GM23338 (cell line): ENCODE results near the gene PRPF31.

Source experiments
- CREB1 ChIP-seq: fragments of 250-450 bp; sonication (Bioruptor Pico); IDR thresholded peaks from 2 replicates; pipeline ENCODE4 v1.5.0; 2020; ENCODE audit warnings: low read depth, mild to moderate bottlenecking, moderate library complexity
- EZH2 ChIP-seq: fragments of 200-600 bp; sonication (generic); IDR thresholded peaks from one replicate; pipeline ENCODE4 v1.8.0; 2017; ENCODE audit warnings: antibody characterized with exemption, mild to moderate bottlenecking, low read depth; ENCODE audit not compliant: unreplicated experiment
- EZH2phosphoT487 ChIP-seq: fragments of 200-600 bp; sonication (generic); IDR thresholded peaks from one replicate; pipeline ENCODE4 v1.8.1; 2018; ENCODE audit warnings: antibody characterized with exemption; ENCODE audit not compliant: unreplicated experiment
- JUNB ChIP-seq: IDR thresholded peaks from one replicate; pipeline ENCODE4 v1.6.1; 2016; ENCODE audit warnings: antibody characterized with exemption; ENCODE audit not compliant: unreplicated experiment
- NANOG ChIP-seq: IDR thresholded peaks from 2 replicates; pipeline ENCODE4 v1.6.1; 2016; ENCODE audit warnings: antibody characterized with exemption, borderline replicate concordance
- POLR2AphosphoS5 ChIP-seq: IDR thresholded peaks from 2 replicates; pipeline ENCODE4 v1.6.1; 2016; ENCODE audit warnings: antibody characterized with exemption, low read depth
- STAT1 ChIP-seq: IDR thresholded peaks from one replicate; pipeline ENCODE4 v1.6.1; 2016; ENCODE audit warnings: antibody characterized with exemption; ENCODE audit not compliant: unreplicated experiment
- ZNF114 ChIP-seq: fragments of 250-450 bp; sonication (Bioruptor Pico); IDR thresholded peaks from 2 replicates; pipeline ENCODE4 v1.5.0; 2020; ENCODE audit warnings: mild to moderate bottlenecking, moderate library complexity
- TF ChIP-seq, protein P1 (sequence below), 2 experiments: fragments of 200-600 bp in 1 of 2; sonication (generic) in 1 of 2; conservative IDR thresholded peaks; 2 replicates each; pipeline versions ENCODE4 v1.5.1 to v1.6.1; 2016 to 2017; ENCODE audit warnings: antibody characterized with exemption in 2 of 2, low read depth in 2 of 2, mild to moderate bottlenecking in 2 of 2, moderate library complexity in 1 of 2
- TF ChIP-seq, protein P2 (sequence below): IDR thresholded peaks from one replicate; pipeline ENCODE4 v1.6.1; 2018; ENCODE audit warnings: antibody characterized with exemption; ENCODE audit not compliant: unreplicated experiment
- TF ChIP-seq, protein P3 (sequence below): fragments of 250-450 bp; sonication (Bioruptor Pico); IDR thresholded peaks from 2 replicates; pipeline ENCODE4 v1.5.0; 2020; ENCODE audit warnings: mild to moderate bottlenecking, moderate library complexity
- TF ChIP-seq, protein P4 (sequence below): IDR thresholded peaks from 2 replicates; pipeline ENCODE4 v1.6.1; 2016; ENCODE audit warnings: antibody characterized with exemption

DNA sequence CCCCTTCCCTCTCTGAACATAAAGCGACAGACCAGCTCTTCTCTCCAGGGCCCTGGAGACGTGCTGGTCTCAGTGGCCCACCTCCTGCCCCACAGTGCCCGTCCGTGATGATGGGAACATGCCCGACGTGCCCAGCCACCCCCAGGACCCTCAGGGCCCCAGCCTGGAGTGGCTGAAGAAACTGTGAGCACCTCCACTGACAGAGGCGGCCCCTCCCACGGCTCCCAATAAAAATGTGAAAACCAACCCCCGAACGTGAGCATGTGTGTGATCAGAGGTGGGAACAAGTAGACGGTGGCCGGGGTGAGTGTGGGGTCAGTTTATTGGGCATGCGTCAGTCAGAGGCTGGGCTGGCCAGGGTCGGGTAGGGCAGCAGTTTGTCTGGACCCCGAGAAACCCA is 8.8 kb upstream of the PRPF31 start:
- TF ChIP-seq, protein P1, sequence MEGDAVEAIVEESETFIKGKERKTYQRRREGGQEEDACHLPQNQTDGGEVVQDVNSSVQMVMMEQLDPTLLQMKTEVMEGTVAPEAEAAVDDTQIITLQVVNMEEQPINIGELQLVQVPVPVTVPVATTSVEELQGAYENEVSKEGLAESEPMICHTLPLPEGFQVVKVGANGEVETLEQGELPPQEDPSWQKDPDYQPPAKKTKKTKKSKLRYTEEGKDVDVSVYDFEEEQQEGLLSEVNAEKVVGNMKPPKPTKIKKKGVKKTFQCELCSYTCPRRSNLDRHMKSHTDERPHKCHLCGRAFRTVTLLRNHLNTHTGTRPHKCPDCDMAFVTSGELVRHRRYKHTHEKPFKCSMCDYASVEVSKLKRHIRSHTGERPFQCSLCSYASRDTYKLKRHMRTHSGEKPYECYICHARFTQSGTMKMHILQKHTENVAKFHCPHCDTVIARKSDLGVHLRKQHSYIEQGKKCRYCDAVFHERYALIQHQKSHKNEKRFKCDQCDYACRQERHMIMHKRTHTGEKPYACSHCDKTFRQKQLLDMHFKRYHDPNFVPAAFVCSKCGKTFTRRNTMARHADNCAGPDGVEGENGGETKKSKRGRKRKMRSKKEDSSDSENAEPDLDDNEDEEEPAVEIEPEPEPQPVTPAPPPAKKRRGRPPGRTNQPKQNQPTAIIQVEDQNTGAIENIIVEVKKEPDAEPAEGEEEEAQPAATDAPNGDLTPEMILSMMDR (conservative IDR thresholded peaks at IDR 0.05; ENCODE audit: low read depth in 2 of 2) = no peak
- no peak for TF ChIP-seq EZH2phosphoT487
- TF ChIP-seq EZH2 = no peak
- TF ChIP-seq POLR2AphosphoS5 = no peak
- TF ChIP-seq, protein P2, sequence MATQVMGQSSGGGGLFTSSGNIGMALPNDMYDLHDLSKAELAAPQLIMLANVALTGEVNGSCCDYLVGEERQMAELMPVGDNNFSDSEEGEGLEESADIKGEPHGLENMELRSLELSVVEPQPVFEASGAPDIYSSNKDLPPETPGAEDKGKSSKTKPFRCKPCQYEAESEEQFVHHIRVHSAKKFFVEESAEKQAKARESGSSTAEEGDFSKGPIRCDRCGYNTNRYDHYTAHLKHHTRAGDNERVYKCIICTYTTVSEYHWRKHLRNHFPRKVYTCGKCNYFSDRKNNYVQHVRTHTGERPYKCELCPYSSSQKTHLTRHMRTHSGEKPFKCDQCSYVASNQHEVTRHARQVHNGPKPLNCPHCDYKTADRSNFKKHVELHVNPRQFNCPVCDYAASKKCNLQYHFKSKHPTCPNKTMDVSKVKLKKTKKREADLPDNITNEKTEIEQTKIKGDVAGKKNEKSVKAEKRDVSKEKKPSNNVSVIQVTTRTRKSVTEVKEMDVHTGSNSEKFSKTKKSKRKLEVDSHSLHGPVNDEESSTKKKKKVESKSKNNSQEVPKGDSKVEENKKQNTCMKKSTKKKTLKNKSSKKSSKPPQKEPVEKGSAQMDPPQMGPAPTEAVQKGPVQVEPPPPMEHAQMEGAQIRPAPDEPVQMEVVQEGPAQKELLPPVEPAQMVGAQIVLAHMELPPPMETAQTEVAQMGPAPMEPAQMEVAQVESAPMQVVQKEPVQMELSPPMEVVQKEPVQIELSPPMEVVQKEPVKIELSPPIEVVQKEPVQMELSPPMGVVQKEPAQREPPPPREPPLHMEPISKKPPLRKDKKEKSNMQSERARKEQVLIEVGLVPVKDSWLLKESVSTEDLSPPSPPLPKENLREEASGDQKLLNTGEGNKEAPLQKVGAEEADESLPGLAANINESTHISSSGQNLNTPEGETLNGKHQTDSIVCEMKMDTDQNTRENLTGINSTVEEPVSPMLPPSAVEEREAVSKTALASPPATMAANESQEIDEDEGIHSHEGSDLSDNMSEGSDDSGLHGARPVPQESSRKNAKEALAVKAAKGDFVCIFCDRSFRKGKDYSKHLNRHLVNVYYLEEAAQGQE = no peak
- TF ChIP-seq, protein P3, sequence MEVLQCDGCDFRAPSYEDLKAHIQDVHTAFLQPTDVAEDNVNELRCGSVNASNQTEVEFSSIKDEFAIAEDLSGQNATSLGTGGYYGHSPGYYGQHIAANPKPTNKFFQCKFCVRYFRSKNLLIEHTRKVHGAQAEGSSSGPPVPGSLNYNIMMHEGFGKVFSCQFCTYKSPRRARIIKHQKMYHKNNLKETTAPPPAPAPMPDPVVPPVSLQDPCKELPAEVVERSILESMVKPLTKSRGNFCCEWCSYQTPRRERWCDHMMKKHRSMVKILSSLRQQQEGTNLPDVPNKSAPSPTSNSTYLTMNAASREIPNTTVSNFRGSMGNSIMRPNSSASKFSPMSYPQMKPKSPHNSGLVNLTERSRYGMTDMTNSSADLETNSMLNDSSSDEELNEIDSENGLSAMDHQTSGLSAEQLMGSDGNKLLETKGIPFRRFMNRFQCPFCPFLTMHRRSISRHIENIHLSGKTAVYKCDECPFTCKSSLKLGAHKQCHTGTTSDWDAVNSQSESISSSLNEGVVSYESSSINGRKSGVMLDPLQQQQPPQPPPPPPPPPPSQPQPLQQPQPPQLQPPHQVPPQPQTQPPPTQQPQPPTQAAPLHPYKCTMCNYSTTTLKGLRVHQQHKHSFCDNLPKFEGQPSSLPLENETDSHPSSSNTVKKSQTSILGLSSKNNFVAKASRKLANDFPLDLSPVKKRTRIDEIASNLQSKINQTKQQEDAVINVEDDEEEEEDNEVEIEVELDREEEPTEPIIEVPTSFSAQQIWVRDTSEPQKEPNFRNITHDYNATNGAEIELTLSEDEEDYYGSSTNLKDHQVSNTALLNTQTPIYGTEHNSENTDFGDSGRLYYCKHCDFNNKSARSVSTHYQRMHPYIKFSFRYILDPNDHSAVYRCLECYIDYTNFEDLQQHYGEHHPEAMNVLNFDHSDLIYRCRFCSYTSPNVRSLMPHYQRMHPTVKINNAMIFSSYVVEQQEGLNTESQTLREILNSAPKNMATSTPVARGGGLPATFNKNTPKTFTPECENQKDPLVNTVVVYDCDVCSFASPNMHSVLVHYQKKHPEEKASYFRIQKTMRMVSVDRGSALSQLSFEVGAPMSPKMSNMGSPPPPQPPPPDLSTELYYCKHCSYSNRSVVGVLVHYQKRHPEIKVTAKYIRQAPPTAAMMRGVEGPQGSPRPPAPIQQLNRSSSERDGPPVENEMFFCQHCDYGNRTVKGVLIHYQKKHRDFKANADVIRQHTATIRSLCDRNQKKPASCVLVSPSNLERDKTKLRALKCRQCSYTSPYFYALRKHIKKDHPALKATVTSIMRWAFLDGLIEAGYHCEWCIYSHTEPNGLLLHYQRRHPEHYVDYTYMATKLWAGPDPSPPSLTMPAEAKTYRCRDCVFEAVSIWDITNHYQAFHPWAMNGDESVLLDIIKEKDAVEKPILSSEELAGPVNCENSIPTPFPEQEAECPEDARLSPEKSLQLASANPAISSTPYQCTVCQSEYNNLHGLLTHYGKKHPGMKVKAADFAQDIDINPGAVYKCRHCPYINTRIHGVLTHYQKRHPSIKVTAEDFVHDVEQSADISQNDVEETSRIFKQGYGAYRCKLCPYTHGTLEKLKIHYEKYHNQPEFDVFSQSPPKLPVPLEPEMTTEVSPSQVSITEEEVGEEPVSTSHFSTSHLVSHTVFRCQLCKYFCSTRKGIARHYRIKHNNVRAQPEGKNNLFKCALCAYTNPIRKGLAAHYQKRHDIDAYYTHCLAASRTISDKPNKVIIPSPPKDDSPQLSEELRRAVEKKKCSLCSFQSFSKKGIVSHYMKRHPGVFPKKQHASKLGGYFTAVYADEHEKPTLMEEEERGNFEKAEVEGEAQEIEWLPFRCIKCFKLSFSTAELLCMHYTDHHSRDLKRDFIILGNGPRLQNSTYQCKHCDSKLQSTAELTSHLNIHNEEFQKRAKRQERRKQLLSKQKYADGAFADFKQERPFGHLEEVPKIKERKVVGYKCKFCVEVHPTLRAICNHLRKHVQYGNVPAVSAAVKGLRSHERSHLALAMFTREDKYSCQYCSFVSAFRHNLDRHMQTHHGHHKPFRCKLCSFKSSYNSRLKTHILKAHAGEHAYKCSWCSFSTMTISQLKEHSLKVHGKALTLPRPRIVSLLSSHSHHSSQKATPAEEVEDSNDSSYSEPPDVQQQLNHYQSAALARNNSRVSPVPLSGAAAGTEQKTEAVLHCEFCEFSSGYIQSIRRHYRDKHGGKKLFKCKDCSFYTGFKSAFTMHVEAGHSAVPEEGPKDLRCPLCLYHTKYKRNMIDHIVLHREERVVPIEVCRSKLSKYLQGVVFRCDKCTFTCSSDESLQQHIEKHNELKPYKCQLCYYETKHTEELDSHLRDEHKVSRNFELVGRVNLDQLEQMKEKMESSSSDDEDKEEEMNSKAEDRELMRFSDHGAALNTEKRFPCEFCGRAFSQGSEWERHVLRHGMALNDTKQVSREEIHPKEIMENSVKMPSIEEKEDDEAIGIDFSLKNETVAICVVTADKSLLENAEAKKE = no peak
- no peak for TF ChIP-seq CREB1 (CRISPR knock-in tag)
- TF ChIP-seq ZNF114 (CRISPR knock-in tag) = no peak
- no peak for TF ChIP-seq NANOG
- TF ChIP-seq JUNB = no peak
- TF ChIP-seq STAT1 = no peak
- TF ChIP-seq, protein P4, sequence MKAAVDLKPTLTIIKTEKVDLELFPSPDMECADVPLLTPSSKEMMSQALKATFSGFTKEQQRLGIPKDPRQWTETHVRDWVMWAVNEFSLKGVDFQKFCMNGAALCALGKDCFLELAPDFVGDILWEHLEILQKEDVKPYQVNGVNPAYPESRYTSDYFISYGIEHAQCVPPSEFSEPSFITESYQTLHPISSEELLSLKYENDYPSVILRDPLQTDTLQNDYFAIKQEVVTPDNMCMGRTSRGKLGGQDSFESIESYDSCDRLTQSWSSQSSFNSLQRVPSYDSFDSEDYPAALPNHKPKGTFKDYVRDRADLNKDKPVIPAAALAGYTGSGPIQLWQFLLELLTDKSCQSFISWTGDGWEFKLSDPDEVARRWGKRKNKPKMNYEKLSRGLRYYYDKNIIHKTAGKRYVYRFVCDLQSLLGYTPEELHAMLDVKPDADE = no peak
